SU-DHL-6 (cell line): ENCODE measurements around the gene SFPQ.

ENCODE experiments used
- H2AFZ ChIP-seq: fragments of 200-600 bp; sonication (generic); 2 replicates; pipeline ENCODE4 v1.6.1; 2014; ENCODE audit warnings: low read depth, mild to moderate bottlenecking, moderate library complexity, mixed read lengths, antibody characterized with exemption, low read length; ENCODE audit not compliant: severe bottlenecking
- H3F3A ChIP-seq: fragments of 200-600 bp; shearing (Covaris generic); 2 replicates; pipeline ENCODE4 v1.6.0; 2016; ENCODE audit warnings: antibody characterized with exemption, mild to moderate bottlenecking; ENCODE audit not compliant: insufficient read depth
- H3K27ac ChIP-seq: fragments of 200-600 bp; sonication (generic); 2 replicates; pipeline ENCODE4 v1.5.1; 2016; ENCODE audit warnings: low read depth, mild to moderate bottlenecking, low read length, moderate library complexity, mixed read lengths
- H3K27me3 ChIP-seq: fragments of 200-600 bp; sonication (generic), shearing (Covaris generic); 2 replicates; pipeline ENCODE4 v1.6.0; 2014; ENCODE audit warnings: mild to moderate bottlenecking, low read length
- H3K36me3 ChIP-seq: fragments of 200-600 bp; sonication (generic); 2 replicates; pipeline ENCODE4 v1.6.1; 2014; ENCODE audit warnings: mild to moderate bottlenecking, low read length, mixed read lengths
- H3K4me2 ChIP-seq: fragments of 300-600, 200-600 bp; shearing (Covaris generic), sonication (generic); 2 replicates; pipeline ENCODE4 v1.6.0; 2014; ENCODE audit warnings: low read length, low read depth, mild to moderate bottlenecking; ENCODE audit not compliant: poor library complexity, severe bottlenecking
- H3K4me3 ChIP-seq: fragments of 200-600 bp; sonication (generic); 2 replicates; pipeline ENCODE4 v1.5.1; 2014; ENCODE audit warnings: antibody characterized with exemption, low read length, mild to moderate bottlenecking, mixed read lengths; ENCODE audit not compliant: insufficient read depth, poor library complexity, severe bottlenecking
- H3K79me2 ChIP-seq: fragments of 200-600 bp; sonication (generic); 2 replicates; pipeline ENCODE4 v1.6.1; 2014; ENCODE audit warnings: mild to moderate bottlenecking, low read length, moderate library complexity; ENCODE audit not compliant: insufficient read depth
- H3K9ac ChIP-seq: fragments of 200-600 bp; sonication (generic); 2 replicates; pipeline ENCODE4 v1.7.0; 2014; ENCODE audit warnings: mild to moderate bottlenecking, low read length
- H3K9me2 ChIP-seq: fragments of 200-600 bp; sonication (generic); replicated peaks from 2 replicates; pipeline ENCODE4 v1.6.1; 2014; ENCODE audit warnings: low read length; ENCODE audit not compliant: insufficient read depth
- H3K9me3 ChIP-seq: fragments of 200-600 bp; sonication (generic); 2 replicates; pipeline ENCODE4 v1.6.1; 2014; ENCODE audit warnings: low read length, mixed read lengths; ENCODE audit not compliant: insufficient read depth
- H4K20me1 ChIP-seq: fragments of 200-600 bp; sonication (generic); 2 replicates; pipeline ENCODE4 v1.6.1; 2014; ENCODE audit warnings: low read depth, mild to moderate bottlenecking, antibody characterized with exemption, low read length, moderate library complexity, mixed read lengths
- CTCF ChIP-seq: fragments of 200-600 bp; sonication (generic); IDR thresholded peaks from one replicate; pipeline ENCODE4 v1.5.1; 2017; ENCODE audit warnings: antibody characterized with exemption, mild to moderate bottlenecking, low read length, moderate library complexity; ENCODE audit not compliant: insufficient read depth, poor library complexity, severe bottlenecking
- EZH2phosphoT487 ChIP-seq: fragments of 200-600 bp; sonication (generic), shearing (Covaris generic); conservative IDR thresholded peaks from 2 replicates; pipeline ENCODE4 v1.6.1; 2018; ENCODE audit warnings: mild to moderate bottlenecking, antibody characterized with exemption, low read length, moderate library complexity, mixed read lengths

Gene SFPQ

GRCh38 chr1:35186239-35186638 is 6.7 kb downstream of the SFPQ start:
- peaks cover 97% of the 10 kb centered on the region for H3K79me2 ChIP-seq
- no peak overlapping the region for H2AFZ ChIP-seq
- no peaks in the 10 kb centered on the region for H3K9me3 ChIP-seq
- H3K4me2 ChIP-seq = no peak overlapping the region
- no peak overlapping the region for H3K4me3 ChIP-seq
- H3K9ac ChIP-seq = no peak overlapping the region
- peaks cover 98% of the 10 kb centered on the region for H3K36me3 ChIP-seq
- H3F3A ChIP-seq = peaks cover 87% of the 10 kb centered on the region
- no peak overlapping the region for H3K27ac ChIP-seq
- H3K27me3 ChIP-seq = no peaks in the 10 kb centered on the region
- no peak for TF ChIP-seq EZH2phosphoT487
- TF ChIP-seq CTCF = no peak
- peaks cover 94% of the 10 kb centered on the region for H4K20me1 ChIP-seq
- H3K9me2 ChIP-seq = no peaks in the 10 kb centered on the region

GRCh38 chr1:35185200-35185599 is 7.7 kb downstream of the SFPQ start:
- peaks cover 94% of the 10 kb centered on the region for H4K20me1 ChIP-seq

GRCh38 chr1:35184495-35185199 is 8.3 kb downstream of the SFPQ start:
- Histone ChIP-seq H3K9me2 (no peaks in the 10 kb centered on the region), H2AFZ (no peak overlapping the region), H3K4me2 (no peak overlapping the region), H3K36me3 (peaks cover 98% of the 10 kb centered on the region), H3K4me3 (no peak overlapping the region), H3F3A (peaks cover 88% of the 10 kb centered on the region), H3K9ac (no peak overlapping the region), H3K27ac (no peak overlapping the region), H3K9me3 (no peaks in the 10 kb centered on the region), H3K27me3 (no peaks in the 10 kb centered on the region), H3K79me2 (peaks cover 92% of the 10 kb centered on the region), H4K20me1 (peaks cover 94% of the 10 kb centered on the region)
- TF ChIP-seq EZH2phosphoT487 (no peak), CTCF (no peak)

More at GRCh38 chr1:35185200-35185599, 7.7 kb downstream of the SFPQ start:
- H3K9me3 ChIP-seq = no peaks in the 10 kb centered on the region
- H3K4me2 ChIP-seq = no peak overlapping the region
- no peak overlapping the region for H3K27ac ChIP-seq
- peaks cover 88% of the 10 kb centered on the region for H3F3A ChIP-seq
- H3K27me3 ChIP-seq = no peaks in the 10 kb centered on the region
- no peak for TF ChIP-seq EZH2phosphoT487
- no peak for TF ChIP-seq CTCF
- H3K9me2 ChIP-seq = no peaks in the 10 kb centered on the region
- H3K36me3 ChIP-seq = peaks cover 98% of the 10 kb centered on the region
- H3K4me3 ChIP-seq = no peak overlapping the region
- no peak overlapping the region for H2AFZ ChIP-seq
- no peak overlapping the region for H3K9ac ChIP-seq
- peaks cover 92% of the 10 kb centered on the region for H3K79me2 ChIP-seq
